ENCODE results near the gene AP5Z1. TPM values are rescaled to one million over a fixed set of nuclear protein-coding genes. Genes with fewer than 3 reads are reported as not detected.

Gene AP5Z1
- polyA plus RNA-seq, 3 donors = 30.8 to 75.2 (median 33.8) TPM

GRCh38 chr7:4753598-4754432 is 21.6 kb upstream of the AP5Z1 start:
- Mint-ChIP-seq H3K9me3 (peaks cover 0 to 3% (median 0%) of the 10 kb centered on the region in 7 donors), H3K4me3 (no peak overlapping the region), H3K4me1 (peaks cover 5% of the 10 kb centered on the region), H3K27me3 (ENCODE audit: low read depth in 3 of 3) (peaks cover 0 to 1% (median 0%) of the 10 kb centered on the region in 3 donors), H3K36me3 (peaks cover 44 to 68% of the 10 kb centered on the region in 2 donors), H3K27ac (peak overlapping the region in 1 of 7 donors; percentile 63)
- H3K36me3 ChIP-seq (replicated peaks in 1 of 2; ENCODE audit: control insufficient read depth in 1 of 2, insufficient read depth in 2 of 2, low read length in 2 of 2) = peaks cover 55 to 78% of the 10 kb centered on the region in 2 donors
- H3K4me2 ChIP-seq (replicated peaks; ENCODE audit: extremely low read depth, low read length, poor library complexity, severe bottlenecking) = no peak overlapping the region
- H4K20me1 ChIP-seq (ENCODE audit: insufficient read depth, low read length) = peaks cover 46% of the 10 kb centered on the region
- H2AFZ ChIP-seq (ENCODE audit: insufficient read depth, low read depth, low read length, poor library complexity, severe bottlenecking) = no peak overlapping the region
- peaks cover 55% of the 10 kb centered on the region for H3K79me2 ChIP-seq (ENCODE audit: insufficient read depth, low read length)
- no peaks in the 10 kb centered on the region for H3K27me3 ChIP-seq (ENCODE audit: control insufficient read depth in 2 of 2, insufficient read depth in 2 of 2, low read length in 2 of 2)
- H3K27ac ChIP-seq (ENCODE audit: low read depth in 1 of 2, low read length in 2 of 2) = no peak overlapping the region
- H3K4me3 ChIP-seq (replicated peaks in 1 of 3; ENCODE audit: low read depth in 2 of 3, low read length in 3 of 3) = no peak overlapping the region
- peak; percentile 96 for TF ChIP-seq CTCF (IDR thresholded peaks at IDR 0.05)
- H3K9me3 ChIP-seq (replicated peaks in 1 of 2; ENCODE audit: control insufficient read depth in 1 of 2, insufficient read depth in 1 of 2, low read length in 2 of 2) = no peaks in the 10 kb centered on the region
- WGBS (ENCODE audit: insufficient coverage) = 40% methylated on average over 22 of the region's 31 CpGs
- intact Hi-C loops (cut with micrococcal nuclease) = loop anchor here in 1 of 2 donors (2.0 to 10.0 kb wide), 3 partner anchors 72 to 139 kb away; partner anchors contain the start of gene FOXK1
- peak; percentile 62 to 72 (median 65) for DNase-seq
- no peaks in the 10 kb centered on the region for H3K4me1 ChIP-seq (ENCODE audit: control insufficient read depth in 1 of 2, insufficient read depth in 2 of 2, low read length in 2 of 2)
- H3K9ac ChIP-seq (ENCODE audit: insufficient read depth, low read length, poor library complexity, severe bottlenecking) = no peak overlapping the region

GRCh38 chr7:4754433-4755010 is 20.9 kb upstream of the AP5Z1 start:
- no peak overlapping the region for H3K27ac ChIP-seq (ENCODE audit: low read depth in 1 of 2, low read length in 2 of 2)
- H3K4me2 ChIP-seq (replicated peaks; ENCODE audit: extremely low read depth, low read length, poor library complexity, severe bottlenecking) = no peak overlapping the region
- no peak for TF ChIP-seq CTCF (IDR thresholded peaks at IDR 0.05)
- H3K9me3 ChIP-seq (replicated peaks in 1 of 2; ENCODE audit: control insufficient read depth in 1 of 2, insufficient read depth in 1 of 2, low read length in 2 of 2) = no peaks in the 10 kb centered on the region
- Mint-ChIP-seq H3K4me1 (peaks cover 5% of the 10 kb centered on the region), H3K9me3 (peaks cover 0 to 3% (median 0%) of the 10 kb centered on the region in 7 donors), H3K27ac (peak overlapping the region in 1 of 7 donors; percentile 63), H3K36me3 (peaks cover 45 to 71% of the 10 kb centered on the region in 2 donors), H3K27me3 (ENCODE audit: low read depth in 3 of 3) (peaks cover 0 to 1% (median 0%) of the 10 kb centered on the region in 3 donors), H3K4me3 (no peak overlapping the region)
- WGBS (ENCODE audit: insufficient coverage) = 98% methylated on average over 35 of the region's 36 CpGs
- H3K9ac ChIP-seq (ENCODE audit: insufficient read depth, low read length, poor library complexity, severe bottlenecking) = no peak overlapping the region
- intact Hi-C loops (cut with micrococcal nuclease) = loop anchor here (1.0 to 10.0 kb wide), 3 partner anchors 72 to 143 kb away; partner anchors contain the start of gene FOXK1 (in 1 of the 2)
- peaks cover 60 to 78% of the 10 kb centered on the region in 2 donors for H3K36me3 ChIP-seq (replicated peaks in 1 of 2; ENCODE audit: control insufficient read depth in 1 of 2, insufficient read depth in 2 of 2, low read length in 2 of 2)
- H3K79me2 ChIP-seq (ENCODE audit: insufficient read depth, low read length) = peaks cover 48% of the 10 kb centered on the region
- H2AFZ ChIP-seq (ENCODE audit: insufficient read depth, low read depth, low read length, poor library complexity, severe bottlenecking) = no peak overlapping the region
- no peak overlapping the region for H3K4me3 ChIP-seq (replicated peaks in 1 of 3; ENCODE audit: low read depth in 2 of 3, low read length in 3 of 3)
- no peaks in the 10 kb centered on the region for H3K4me1 ChIP-seq (ENCODE audit: control insufficient read depth in 1 of 2, insufficient read depth in 2 of 2, low read length in 2 of 2)
- peaks cover 39% of the 10 kb centered on the region for H4K20me1 ChIP-seq (ENCODE audit: insufficient read depth, low read length)
- H3K27me3 ChIP-seq (ENCODE audit: control insufficient read depth in 2 of 2, insufficient read depth in 2 of 2, low read length in 2 of 2) = no peaks in the 10 kb centered on the region
- no peak for DNase-seq
